Neuronal stem cell (in vitro differentiated cells): Measurements from ENCODE around the gene SSTR1. TPM values are rescaled to one million over a fixed set of nuclear protein-coding genes. Genes with fewer than 3 reads are reported as not detected.

Experiments
- DNase-seq: peaks from one replicate; pipeline ENCODE4 v3.0.0-alpha.2; 2013; ENCODE audit warnings: low spot score
- H2AFZ ChIP-seq: one replicate; pipeline ENCODE4 v1.6.1; 2013; ENCODE audit warnings: mild to moderate bottlenecking, low read length, inconsistent platforms
- H2AK5ac ChIP-seq: 2 replicates; pipeline ENCODE4 v1.6.1; 2013; ENCODE audit warnings: low read depth, mild to moderate bottlenecking, inconsistent platforms, low read length, moderate library complexity, mixed read lengths
- H2BK120ac ChIP-seq: 2 replicates; pipeline ENCODE4 v1.6.1; 2013; ENCODE audit warnings: low read depth, mild to moderate bottlenecking, inconsistent platforms, low read length, moderate library complexity, mixed read lengths
- H2BK12ac ChIP-seq: one replicate; pipeline ENCODE4 v1.6.1; 2013; ENCODE audit warnings: low read length, inconsistent platforms
- H2BK15ac ChIP-seq: 2 replicates; pipeline ENCODE4 v1.6.1; 2013; ENCODE audit warnings: mild to moderate bottlenecking, low read length, inconsistent platforms, mixed read lengths
- H2BK5ac ChIP-seq: one replicate; pipeline ENCODE4 v1.6.1; 2013; ENCODE audit warnings: inconsistent platforms, mild to moderate bottlenecking, low read length, moderate library complexity
- H3K14ac ChIP-seq: one replicate; pipeline ENCODE4 v1.6.1; 2013; ENCODE audit warnings: low read length, inconsistent platforms
- H3K18ac ChIP-seq: 2 replicates; pipeline ENCODE4 v1.6.1; 2013; ENCODE audit warnings: low read length, inconsistent platforms
- H3K23ac ChIP-seq: 2 replicates; pipeline ENCODE4 v1.6.1; 2013; ENCODE audit warnings: low read depth, mild to moderate bottlenecking, mixed read lengths, low read length, inconsistent platforms; ENCODE audit not compliant: poor library complexity
- H3K27ac ChIP-seq: replicated peaks from 3 replicates; pipeline ENCODE4 v1.5.1; 2013; ENCODE audit warnings: low read length, inconsistent platforms
- H3K27me3 ChIP-seq, 3 experiments: 2 replicates each; pipeline ENCODE4 v1.6.1; 2013; ENCODE audit warnings: low read length in 3 of 3, mild to moderate bottlenecking in 2 of 3, inconsistent platforms in 1 of 3, low read depth in 1 of 3, mixed read lengths in 1 of 3, moderate library complexity in 1 of 3; ENCODE audit not compliant: control insufficient read depth in 3 of 3, insufficient read depth in 3 of 3
- H3K36me3 ChIP-seq, 2 donors: replicated peaks in 1 of 2; 2 replicates each; pipeline ENCODE4 v1.6.1; 2013; ENCODE audit warnings: low read length in 2 of 2; ENCODE audit not compliant: control insufficient read depth in 2 of 2, insufficient read depth in 2 of 2
- H3K4ac ChIP-seq: 2 replicates; pipeline ENCODE4 v1.6.1; 2013; ENCODE audit warnings: inconsistent platforms, mild to moderate bottlenecking, low read length, moderate library complexity
- H3K4me1 ChIP-seq, 2 donors: 1 replicate in 1 of 2; 2 replicates in 1 of 2; pipeline ENCODE4 v1.6.1; 2013; ENCODE audit warnings: low read length in 2 of 2, low read depth in 1 of 2; ENCODE audit not compliant: control insufficient read depth in 2 of 2, insufficient read depth in 1 of 2
- H3K4me2 ChIP-seq: one replicate; pipeline ENCODE4 v1.6.1; 2013; ENCODE audit warnings: mild to moderate bottlenecking, low read length, inconsistent platforms; ENCODE audit not compliant: insufficient read depth, poor library complexity, severe bottlenecking
- H3K4me3 ChIP-seq, 2 donors: 2 replicates each; pipeline ENCODE4 v1.5.1; 2013; ENCODE audit warnings: low read length in 2 of 2, mild to moderate bottlenecking in 2 of 2, inconsistent platforms in 1 of 2, moderate library complexity in 1 of 2
- H3K79me1 ChIP-seq: one replicate; pipeline ENCODE4 v1.6.1; 2013; ENCODE audit warnings: low read depth, mild to moderate bottlenecking, inconsistent platforms, low read length, moderate library complexity
- H3K9ac ChIP-seq: one replicate; pipeline ENCODE4 v1.6.1; 2013; ENCODE audit warnings: mild to moderate bottlenecking, low read depth, low read length, inconsistent platforms; ENCODE audit not compliant: poor library complexity
- H3K9me3 ChIP-seq, 2 donors: replicated peaks in 1 of 2; 2 replicates each; pipeline versions ENCODE3 to v1.6.1; 2013; ENCODE audit warnings: low read length in 2 of 2, mild to moderate bottlenecking in 2 of 2, inconsistent platforms in 1 of 2, low read depth in 1 of 2, mixed read lengths in 1 of 2, moderate library complexity in 1 of 2; ENCODE audit not compliant: control insufficient read depth in 2 of 2, insufficient read depth in 1 of 2
- H4K8ac ChIP-seq: one replicate; pipeline ENCODE4 v1.6.1; 2013; ENCODE audit warnings: low read depth, mild to moderate bottlenecking, inconsistent platforms, low read length, moderate library complexity
- H4K91ac ChIP-seq: one replicate; pipeline ENCODE4 v1.6.1; 2013; ENCODE audit warnings: low read length, low read depth, mild to moderate bottlenecking, inconsistent platforms; ENCODE audit not compliant: poor library complexity
- WGBS, 2 donors: extraction: QIAGEN DNeasy Blood & Tissue Kit; methylation state at CpG; one replicate each; pipeline ENCODE4 v1.1.7; 2013; ENCODE audit warnings: missing lambda C conversion rate in 2 of 2, mixed read lengths in 1 of 2; ENCODE audit not compliant: insufficient read length in 2 of 2, insufficient replicate concordance in 1 of 2; ENCODE audit errors: extremely low coverage in 2 of 2; 5-methylcytosine and 5-hydroxymethylcytosine counted together
- polyA plus RNA-seq, 2 experiments: library from polyadenylated mRNA; stranded (reverse); fragments of 200-250 nt; gene quantifications; one replicate each; pipeline ENCODE4 v1.2.3, GENCODE V29; 2013

SSTR1 gene
- polyA plus RNA-seq (2013, experiment 1 of 2), result 0.01 TPM
- polyA plus RNA-seq (2013, experiment 2 of 2), result not detected

- H2BK120ac ChIP-seq, result no peak within 1 kb of the TSS
- H3K4me2 ChIP-seq, result peak within 1 kb of the TSS; percentile 82
- no peaks in the 10 kb centered on the region for H3K79me1 ChIP-seq
- H3K27ac ChIP-seq, result no peak within 1 kb of the TSS
- no peak within 1 kb of the TSS for H4K91ac ChIP-seq
- no peak within 1 kb of the TSS for H3K14ac ChIP-seq
- no peaks in the 10 kb centered on the region for H3K36me3 ChIP-seq
- H3K9ac ChIP-seq, result peak within 1 kb of the TSS; percentile 82
- H2AK5ac ChIP-seq, result no peak within 1 kb of the TSS
- no peak within 1 kb of the TSS for H2BK15ac ChIP-seq
- no peak within 1 kb of the TSS for H3K4ac ChIP-seq
- peak within 1 kb of the TSS; percentile 17 for H3K18ac ChIP-seq
- peaks cover 27 to 64% (median 51%) of the 10 kb centered on the region in 3 experiments for H3K27me3 ChIP-seq
- peaks cover 4 to 15% of the 10 kb centered on the region in 2 donors for H3K9me3 ChIP-seq
- no CpG with 5 or more reads among the region's 49 CpGs for WGBS, 2 donors
- peak within 1 kb of the TSS; percentile 30 for H3K23ac ChIP-seq
- H2BK12ac ChIP-seq, result no peak within 1 kb of the TSS
- peaks cover 0 to 16% of the 10 kb centered on the region in 2 donors for H3K4me1 ChIP-seq
- peak within 1 kb of the TSS; percentile 42 for H2AFZ ChIP-seq
- no peak within 1 kb of the TSS for H4K8ac ChIP-seq
- peak; percentile 18 for DNase-seq
- H3K4me3 ChIP-seq, result peak within 1 kb of the TSS in 1 of 2 donors; percentile 72
- no peak within 1 kb of the TSS for H2BK5ac ChIP-seq
Measured at GRCh38 chr14:38207736-38208617, at the start of gene SSTR1. Gene SSTR1 (plus strand): TSS chr14:38207904. CDS start chr14:38209390, 1,486 bp downstream.

- Histone ChIP-seq H2BK5ac (no peak overlapping the region), H3K9ac (no peak overlapping the region)
Measured at GRCh38 chr14:38158468-38158867, 49.2 kb upstream of the SSTR1 start.

GRCh38 chr14:38168416-38168815, 39.3 kb upstream of the SSTR1 start:
- H2BK5ac ChIP-seq, result no peak overlapping the region
- no peak for DNase-seq
- H3K18ac ChIP-seq, result no peak overlapping the region
- H3K4ac ChIP-seq, result no peak overlapping the region
- H3K9ac ChIP-seq, result no peak overlapping the region
- no peak overlapping the region for H2BK15ac ChIP-seq
- H4K8ac ChIP-seq, result no peak overlapping the region
- no peaks in the 10 kb centered on the region for H3K27me3 ChIP-seq
- H4K91ac ChIP-seq, result no peak overlapping the region
- H3K27ac ChIP-seq, result no peak overlapping the region
- H3K14ac ChIP-seq, result no peak overlapping the region
- H3K79me1 ChIP-seq, result no peaks in the 10 kb centered on the region
- H3K36me3 ChIP-seq, result no peaks in the 10 kb centered on the region
- H3K23ac ChIP-seq, result no peak overlapping the region
- H2BK120ac ChIP-seq, result no peak overlapping the region
- H2AFZ ChIP-seq, result no peak overlapping the region
- H3K9me3 ChIP-seq, result no peaks in the 10 kb centered on the region
- no peak overlapping the region for H2AK5ac ChIP-seq
- H3K4me3 ChIP-seq, result no peak overlapping the region
- no peaks in the 10 kb centered on the region for H3K4me1 ChIP-seq
- H3K4me2 ChIP-seq, result no peak overlapping the region
- no peak overlapping the region for H2BK12ac ChIP-seq
- no CpG with 5 or more reads among the region's 2 CpGs for whole genome bisulfite sequencing, 2 donors

More at GRCh38 chr14:38158468-38158867, 49.2 kb upstream of the SSTR1 start:
- no peak overlapping the region for H3K4me3 ChIP-seq
- H3K9me3 ChIP-seq, result no peaks in the 10 kb centered on the region
- no peak overlapping the region for H2BK120ac ChIP-seq
- H3K23ac ChIP-seq, result no peak overlapping the region
- no peak overlapping the region for H2BK12ac ChIP-seq
- H2AK5ac ChIP-seq, result no peak overlapping the region
- H2BK15ac ChIP-seq, result no peak overlapping the region
- no peak overlapping the region for H3K4me2 ChIP-seq
- H3K4me1 ChIP-seq, result no peaks in the 10 kb centered on the region
- DNase-seq, result no peak
- no peak overlapping the region for H2AFZ ChIP-seq
- no peaks in the 10 kb centered on the region for H3K36me3 ChIP-seq
- H3K27ac ChIP-seq, result no peak overlapping the region
- H3K18ac ChIP-seq, result no peak overlapping the region
- H4K91ac ChIP-seq, result no peak overlapping the region
- no peaks in the 10 kb centered on the region for H3K79me1 ChIP-seq
- no peak overlapping the region for H3K14ac ChIP-seq
- no peaks in the 10 kb centered on the region for H3K27me3 ChIP-seq
- H4K8ac ChIP-seq, result no peak overlapping the region
- no peak overlapping the region for H3K4ac ChIP-seq

DNA sequence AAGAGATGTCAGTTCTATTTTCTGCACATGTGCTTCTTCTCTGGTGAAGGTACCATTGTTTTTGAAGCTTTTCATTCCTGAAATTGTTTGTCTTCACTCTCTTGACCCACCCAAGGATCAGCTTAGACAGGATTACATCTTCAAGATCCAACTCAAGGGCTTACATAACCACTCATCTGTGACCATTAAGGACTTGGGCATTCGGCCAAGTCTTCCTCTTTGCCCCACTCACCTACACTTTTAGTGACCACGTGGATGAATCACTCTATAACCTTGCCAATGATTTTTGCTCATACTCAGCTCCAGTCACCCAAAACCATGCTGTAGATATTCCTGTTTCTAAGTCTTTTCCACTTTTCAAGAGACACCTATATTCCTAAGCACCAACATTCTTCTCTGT, 36.5 kb upstream of the SSTR1 start:
- no peak overlapping the region for H3K18ac ChIP-seq
- no peak overlapping the region for H2BK120ac ChIP-seq
- no peak overlapping the region for H3K23ac ChIP-seq
- H3K4me3 ChIP-seq, result no peak overlapping the region
- H3K27ac ChIP-seq, result no peak overlapping the region
- no peak overlapping the region for H4K8ac ChIP-seq
- H2BK5ac ChIP-seq, result no peak overlapping the region
- no peak for DNase-seq
- no peak overlapping the region for H4K91ac ChIP-seq
- no peak overlapping the region for H2AK5ac ChIP-seq
- no peak overlapping the region for H3K4ac ChIP-seq
- H3K36me3 ChIP-seq, result no peaks in the 10 kb centered on the region
- no peak overlapping the region for H3K9ac ChIP-seq
- H3K9me3 ChIP-seq, result no peaks in the 10 kb centered on the region
- no peaks in the 10 kb centered on the region for H3K27me3 ChIP-seq
- H3K14ac ChIP-seq, result no peak overlapping the region
- no CpG with 5 or more reads among the region's 2 CpGs for WGBS, 2 donors
- no peaks in the 10 kb centered on the region for H3K4me1 ChIP-seq
- H2BK15ac ChIP-seq, result no peak overlapping the region
- H3K4me2 ChIP-seq, result no peak overlapping the region
- H2BK12ac ChIP-seq, result no peak overlapping the region
- H2AFZ ChIP-seq, result no peak overlapping the region
- no peaks in the 10 kb centered on the region for H3K79me1 ChIP-seq
